ENCODE data around the gene DOCK4.
"Not testable (repeated sequence)": the region's sequence is repeated elsewhere in the genome, so short reads cannot be mapped to it uniquely, and the experiment has no call there.

The DOCK4 gene

GRCh38 chr7:112252141-112252540 is 45.9 kb upstream of the DOCK4 start:
- no peak overlapping the region for H3K4me3 ChIP-seq (ENCODE audit: low read depth, low read length)
- TF ChIP-seq CTCF (IDR thresholded peaks at IDR 0.05; ENCODE audit: low read depth, low read length, missing control alignments): no peak
- DNase-seq (ENCODE audit: low read depth): no peak

DNA sequence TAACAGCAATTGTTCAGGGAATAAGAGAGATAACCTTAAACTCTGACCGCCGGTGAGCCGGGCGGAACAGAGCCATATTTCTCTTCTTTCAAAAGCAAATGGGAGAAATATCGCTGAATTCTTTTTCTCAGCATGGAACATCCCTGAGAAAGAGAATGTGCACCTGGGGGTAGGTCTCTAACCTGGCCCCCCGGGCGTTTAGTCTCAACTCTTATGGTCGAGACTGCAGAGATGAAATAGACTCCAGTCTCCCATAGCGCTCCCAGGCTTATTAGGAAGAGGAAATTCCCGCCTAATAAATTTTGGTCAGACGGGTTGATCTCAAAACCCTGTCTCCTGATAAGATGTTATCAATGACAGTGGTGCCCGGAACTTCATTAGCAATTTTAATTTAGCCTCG is 43.8 kb upstream of the DOCK4 start:
- not testable (repeated sequence) for DNase-seq (ENCODE audit: low read depth); H3K4me3 ChIP-seq (ENCODE audit: low read depth, low read length)

DNA sequence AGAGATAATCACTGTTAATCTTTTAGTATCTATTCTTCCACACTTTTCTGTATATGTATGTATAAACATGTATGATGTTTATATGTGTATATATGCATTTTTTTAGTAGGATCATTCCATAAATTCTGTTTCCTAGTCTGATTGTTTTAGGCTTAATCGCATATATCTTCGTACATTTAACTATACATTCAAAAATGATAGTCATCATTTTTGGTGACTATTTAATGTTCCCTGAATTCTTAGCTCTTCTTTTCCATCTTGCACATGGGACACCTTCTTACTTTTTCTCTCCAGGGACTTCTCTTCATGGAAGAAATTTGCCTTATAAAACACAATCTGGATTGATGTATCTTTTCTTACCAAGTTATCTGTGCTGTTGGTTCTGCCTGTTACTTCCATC is 42.4 kb upstream of the DOCK4 start:
- H3K4me3 ChIP-seq (ENCODE audit: low read depth, low read length): no peak overlapping the region
- no peak for DNase-seq (ENCODE audit: low read depth)

DNA sequence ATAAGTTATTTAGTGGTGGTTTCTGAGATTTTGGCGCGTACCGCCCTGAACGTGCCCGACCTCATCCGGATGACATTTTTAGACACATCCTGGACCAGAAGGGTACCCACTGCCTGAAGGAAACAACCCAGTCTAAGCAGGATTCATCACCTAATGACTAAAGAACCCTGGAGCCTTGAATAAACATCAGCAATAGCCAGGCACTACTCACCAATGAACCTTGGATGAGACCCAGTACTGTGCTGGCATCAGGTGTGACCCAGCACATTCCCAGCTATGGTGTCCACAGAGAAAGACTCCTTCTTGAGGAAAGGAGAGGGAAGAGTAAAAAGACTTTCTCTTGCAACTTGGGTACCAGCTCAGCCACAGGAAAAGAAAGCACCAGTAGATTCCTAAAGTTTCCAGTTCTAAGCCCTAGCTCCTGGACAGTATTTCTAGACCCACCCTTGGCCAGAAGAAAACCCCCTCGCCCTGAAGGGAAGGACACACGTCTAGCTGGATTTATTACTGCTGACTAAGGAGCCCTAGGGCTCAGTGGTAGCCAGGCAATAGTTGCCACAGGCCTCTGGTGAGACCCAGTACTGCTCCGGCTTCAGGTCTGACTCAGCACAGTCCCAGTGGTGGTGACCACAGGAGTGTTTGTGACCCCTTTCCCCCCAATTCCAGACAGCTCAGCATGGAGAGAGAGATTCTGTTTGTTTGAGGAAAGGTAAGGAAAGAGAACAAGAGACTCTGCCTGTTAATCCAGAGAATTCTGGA is 32.8 kb upstream of the DOCK4 start:
- no peak for DNase-seq (ENCODE audit: low read depth)
- no peak for TF ChIP-seq CTCF (IDR thresholded peaks at IDR 0.05; ENCODE audit: low read depth, low read length, missing control alignments)
- H3K4me3 ChIP-seq (ENCODE audit: low read depth, low read length): no peak overlapping the region

More for the DNA sequence above, 42.4 kb upstream of the DOCK4 start:
- TF ChIP-seq CTCF (IDR thresholded peaks at IDR 0.05; ENCODE audit: low read depth, low read length, missing control alignments): no peak

DNA sequence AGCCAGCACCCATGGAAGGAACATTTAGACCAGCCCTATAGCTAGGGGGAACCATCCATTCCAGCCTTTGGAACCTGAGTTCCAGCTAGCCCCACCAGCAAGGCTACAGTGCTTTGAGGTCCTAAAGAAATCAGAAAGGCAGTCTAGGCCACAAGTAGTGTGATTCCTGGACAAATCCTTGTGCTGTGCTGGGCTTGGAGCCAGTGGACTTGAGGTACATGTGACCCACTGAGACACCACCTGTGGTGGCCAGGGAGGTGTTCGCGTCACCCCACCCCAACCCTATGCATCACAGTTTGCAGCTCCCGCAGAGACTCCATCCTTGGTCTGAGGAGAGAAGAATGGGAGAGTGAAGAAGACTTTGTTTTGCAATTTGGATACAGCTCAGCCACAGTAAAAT is 32.1 kb upstream of the DOCK4 start:
- no peak for TF ChIP-seq CTCF (IDR thresholded peaks at IDR 0.05; ENCODE audit: low read depth, low read length, missing control alignments)
- no peak overlapping the region for H3K4me3 ChIP-seq (ENCODE audit: low read depth, low read length)

GRCh38 chr7:112236597-112236996 is 30.4 kb upstream of the DOCK4 start:
- no peak overlapping the region for H3K4me3 ChIP-seq (ENCODE audit: low read depth, low read length)
- TF ChIP-seq CTCF (IDR thresholded peaks at IDR 0.05; ENCODE audit: low read depth, low read length, missing control alignments): no peak
- no peak for DNase-seq (ENCODE audit: low read depth)

More for the DNA sequence above, 32.1 kb upstream of the DOCK4 start:
- DNase-seq (ENCODE audit: low read depth): no peak

- TF ChIP-seq CTCF (IDR thresholded peaks at IDR 0.05; ENCODE audit: low read depth, low read length, missing control alignments): no peak
- no peak for DNase-seq (ENCODE audit: low read depth)
- H3K4me3 ChIP-seq (ENCODE audit: low read depth, low read length): no peak overlapping the region
Measured at GRCh38 chr7:112234147-112234546, 27.9 kb upstream of the DOCK4 start.
